HG02970 (cell line): ENCODE measurements around the gene DCAF8.

ENCODE experiments used
- ATAC-seq: cut with Tn5 transposase; IDR thresholded peaks from one replicate; pipeline ENCODE4 v1.9.1; 2021; ENCODE audit warnings: mild to moderate bottlenecking, moderate library complexity, moderate number of reproducible peaks; ENCODE audit not compliant: unreplicated experiment, low FRiP score

Gene DCAF8

GRCh38 chr1:160264795-160265307 lies 2.5 kb upstream of the DCAF8 start:
- ATAC-seq, result no peak

- ATAC-seq, result peak; percentile 25
Measured at GRCh38 chr1:160261556-160261892, 825 bp downstream of the DCAF8 start.

- ATAC-seq, result no peak
Measured at GRCh38 chr1:160260406-160261382, 1.7 kb downstream of the DCAF8 start.

- ATAC-seq, result no peak
Measured at GRCh38 chr1:160258177-160258798, 4.1 kb downstream of the DCAF8 start.

- no peak for ATAC-seq
Measured at GRCh38 chr1:160257411-160258015, 4.8 kb downstream of the DCAF8 start.

GRCh38 chr1:160256396-160257046 lies 5.8 kb downstream of the DCAF8 start:
- no peak for ATAC-seq

GRCh38 chr1:160255781-160256300 lies 6.5 kb downstream of the DCAF8 start:
- no peak for ATAC-seq

- ATAC-seq, result no peak
Measured at GRCh38 chr1:160251687-160252526, 10.4 kb downstream of the DCAF8 start.

GRCh38 chr1:160251011-160251410 lies 11.3 kb downstream of the DCAF8 start:
- ATAC-seq, result no peak

- ATAC-seq, result no peak
Measured at GRCh38 chr1:160247053-160247452, 15.3 kb downstream of the DCAF8 start.

GRCh38 chr1:160245434-160245833 lies 16.9 kb downstream of the DCAF8 start:
- ATAC-seq, result no peak

GRCh38 chr1:160244209-160244608 lies 18.1 kb downstream of the DCAF8 start:
- no peak for ATAC-seq

GRCh38 chr1:160243767-160244166 lies 18.6 kb downstream of the DCAF8 start:
- no peak for ATAC-seq

- no peak for ATAC-seq
Measured at GRCh38 chr1:160239582-160240299, 22.6 kb downstream of the DCAF8 start.

- ATAC-seq, result no peak
Measured at GRCh38 chr1:160238408-160238807, 23.9 kb downstream of the DCAF8 start.

- ATAC-seq, result no peak
Measured at GRCh38 chr1:160237558-160237957, 24.8 kb downstream of the DCAF8 start.

GRCh38 chr1:160236806-160237205 lies 25.5 kb downstream of the DCAF8 start:
- no peak for ATAC-seq

GRCh38 chr1:160232911-160233310 lies 29.4 kb downstream of the DCAF8 start:
- no peak for ATAC-seq

- no peak for ATAC-seq
Measured at GRCh38 chr1:160228431-160228830, 33.9 kb downstream of the DCAF8 start.
